Loucy (cell line): Measurements from ENCODE around the gene PLCH1.

Experiments
- EZH2phosphoT487 ChIP-seq: fragments of 200-600 bp; IDR thresholded peaks from 2 replicates; pipeline ENCODE4 v1.6.1; 2018; ENCODE audit warnings: antibody characterized with exemption, mild to moderate bottlenecking, moderate library complexity, borderline replicate concordance
- TF ChIP-seq, protein P1 (sequence below): fragments of 200-600 bp; sonication (generic); conservative IDR thresholded peaks from 2 replicates; pipeline ENCODE4 v1.5.1; 2014; ENCODE audit warnings: mild to moderate bottlenecking, antibody characterized with exemption, low read length

DNA sequence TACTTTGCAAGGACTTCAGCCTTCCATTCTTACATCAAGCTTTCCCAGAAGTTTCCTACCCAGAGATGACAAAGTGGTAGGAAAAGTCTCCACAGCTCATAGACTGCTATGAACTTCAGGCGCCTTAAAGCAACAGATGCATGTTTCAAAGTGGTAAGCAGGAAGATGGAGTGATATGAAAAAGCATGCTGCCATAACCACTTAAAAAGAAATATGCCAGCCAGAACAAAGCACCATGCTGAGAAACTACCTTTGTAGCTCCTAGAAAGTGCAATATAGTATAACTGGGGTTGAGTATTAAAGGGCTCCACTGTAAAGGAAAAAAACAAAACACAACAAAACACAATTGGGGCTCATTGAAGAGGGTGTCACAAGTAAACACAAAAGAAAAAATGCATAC is 259.0 kb downstream of the PLCH1 start:
- TF ChIP-seq, protein P1, sequence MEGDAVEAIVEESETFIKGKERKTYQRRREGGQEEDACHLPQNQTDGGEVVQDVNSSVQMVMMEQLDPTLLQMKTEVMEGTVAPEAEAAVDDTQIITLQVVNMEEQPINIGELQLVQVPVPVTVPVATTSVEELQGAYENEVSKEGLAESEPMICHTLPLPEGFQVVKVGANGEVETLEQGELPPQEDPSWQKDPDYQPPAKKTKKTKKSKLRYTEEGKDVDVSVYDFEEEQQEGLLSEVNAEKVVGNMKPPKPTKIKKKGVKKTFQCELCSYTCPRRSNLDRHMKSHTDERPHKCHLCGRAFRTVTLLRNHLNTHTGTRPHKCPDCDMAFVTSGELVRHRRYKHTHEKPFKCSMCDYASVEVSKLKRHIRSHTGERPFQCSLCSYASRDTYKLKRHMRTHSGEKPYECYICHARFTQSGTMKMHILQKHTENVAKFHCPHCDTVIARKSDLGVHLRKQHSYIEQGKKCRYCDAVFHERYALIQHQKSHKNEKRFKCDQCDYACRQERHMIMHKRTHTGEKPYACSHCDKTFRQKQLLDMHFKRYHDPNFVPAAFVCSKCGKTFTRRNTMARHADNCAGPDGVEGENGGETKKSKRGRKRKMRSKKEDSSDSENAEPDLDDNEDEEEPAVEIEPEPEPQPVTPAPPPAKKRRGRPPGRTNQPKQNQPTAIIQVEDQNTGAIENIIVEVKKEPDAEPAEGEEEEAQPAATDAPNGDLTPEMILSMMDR, result no peak
- no peak for TF ChIP-seq EZH2phosphoT487
